K562 (cell line): Measurements from ENCODE around the gene MBD5. TPM values are rescaled to one million over a fixed set of nuclear protein-coding genes. Genes with fewer than 3 reads are reported as not detected.

Source experiments
- ATAC-seq: fragments of 200-7000 bp; cut with Tn5 transposase; 3 replicates; pipeline ENCODE4 v1.9.1; 2020; ENCODE audit warnings: moderate library complexity
- BruUV-seq: library from RNA; stranded (reverse); fragments of 400-500 nt; replicated peaks from 2 replicates; lab custom pipeline; 2021; lab: Mats Ljungman, UMichigan
- CTCF ChIA-PET: fragments of 300-600 bp; formaldehyde crosslinking; extraction: SDS; loops from one replicate; lab custom pipeline; 2021; ENCODE audit warnings: low intra/inter-chr PET ratio; lab: Yijun Ruan, JAX
- POLR2A ChIA-PET: fragments of 300-600, 350-650 bp; sonication (Branson Sonifier 250); formaldehyde crosslinking; extraction: SDS; loops from one replicate; lab custom pipeline; 2021; ENCODE audit warnings: antibody characterized with exemption, inconsistent platforms; lab: Yijun Ruan, JAX
- DNase-seq, 4 experiments: peaks; one replicate each; pipeline versions ENCODE4 v3.0.0 to v3.0.0-alpha.2; 2011 to 2018; ENCODE audit warnings: low spot score in 3 of 4, mixed read lengths in 3 of 4; ENCODE audit errors: extremely low read depth in 1 of 4
- FAIRE-seq: peaks from 2 replicates; lab custom pipeline; 2011; peaks lifted over from hg19 to GRCh38; lab: Jason Lieb, UNC
- H2AFZ ChIP-seq: 2 replicates; pipeline ENCODE4 v1.6.0; 2011; ENCODE audit warnings: low read depth, low read length, control low read depth, inconsistent platforms
- H3K27ac ChIP-seq: fragments of 200-600 bp; 3 replicates; pipeline ENCODE4 v1.8.0; 2011; ENCODE audit warnings: low read depth, mild to moderate bottlenecking, control low read depth, inconsistent platforms, low read length, moderate library complexity, mixed read lengths; ENCODE audit errors: extremely low read depth
- H3K27me3 ChIP-seq, 2 experiments: fragments of 300-600 bp in 1 of 2; 2 replicates in 1 of 2; 3 replicates in 1 of 2; pipeline versions ENCODE4 v1.6.0 to v1.8.0; 2011; ENCODE audit warnings: inconsistent platforms in 2 of 2, low read length in 2 of 2, mild to moderate bottlenecking in 1 of 2, mixed read lengths in 1 of 2, moderate library complexity in 1 of 2; ENCODE audit not compliant: control insufficient read depth in 2 of 2, insufficient read depth in 2 of 2
- H3K36me3 ChIP-seq: fragments of 300-600 bp; 3 replicates; pipeline ENCODE4 v1.8.0; 2011; ENCODE audit warnings: mild to moderate bottlenecking, low read length, inconsistent platforms; ENCODE audit not compliant: control insufficient read depth, insufficient read depth
- H3K4me1 ChIP-seq, 2 experiments: fragments of 200-600 bp in 1 of 2; replicated peaks in 1 of 2; 2 replicates in 1 of 2; 3 replicates in 1 of 2; pipeline versions ENCODE4 v1.5.1 to v1.8.0; 2011; ENCODE audit warnings: inconsistent platforms in 2 of 2, low read length in 2 of 2, mild to moderate bottlenecking in 1 of 2, mixed read lengths in 1 of 2, moderate library complexity in 1 of 2; ENCODE audit not compliant: control insufficient read depth in 2 of 2, insufficient read depth in 2 of 2
- H3K4me2 ChIP-seq: 2 replicates; pipeline ENCODE4 v1.6.1; 2011; ENCODE audit warnings: low read length, control low read depth, inconsistent platforms, mixed read lengths; ENCODE audit not compliant: insufficient read depth
- H3K4me3 ChIP-seq: fragments of 200-600 bp; sonication (generic), shearing (Covaris generic); 2 replicates; pipeline ENCODE4 v1.5.1; 2016; ENCODE audit warnings: control low read depth, inconsistent platforms
- H3K79me2 ChIP-seq: fragments of 200-600 bp; 3 replicates; pipeline ENCODE4 v1.8.0; 2011; ENCODE audit warnings: low read length, inconsistent platforms; ENCODE audit not compliant: control insufficient read depth, insufficient read depth
- H3K9ac ChIP-seq, 2 experiments: 2 replicates each; pipeline versions ENCODE4 v1.6.0 to v1.6.1; 2011; ENCODE audit warnings: low read depth in 2 of 2, low read length in 2 of 2, control low read depth in 1 of 2, inconsistent platforms in 1 of 2, mild to moderate bottlenecking in 1 of 2, mixed read lengths in 1 of 2; ENCODE audit not compliant: insufficient read depth in 1 of 2
- H3K9me1 ChIP-seq: one replicate; pipeline ENCODE4 v1.6.0; 2011; ENCODE audit warnings: inconsistent platforms, mild to moderate bottlenecking, low read length, moderate library complexity; ENCODE audit not compliant: control insufficient read depth, insufficient read depth
- H3K9me3 ChIP-seq: replicated peaks from 2 replicates; pipeline ENCODE4 v1.5.1; 2011; ENCODE audit warnings: low read depth, low read length, inconsistent platforms; ENCODE audit not compliant: control insufficient read depth, insufficient read depth
- H4K20me1 ChIP-seq: replicated peaks from 2 replicates; pipeline ENCODE4 v1.6.1; 2011; ENCODE audit warnings: low read length, inconsistent platforms, mixed read lengths; ENCODE audit not compliant: control insufficient read depth, insufficient read depth
- ATF7 ChIP-seq: fragments of 450-650 bp; IDR thresholded peaks from 2 replicates; pipeline ENCODE4 v1.7.1; 2014; ENCODE audit warnings: mild to moderate bottlenecking, moderate library complexity
- BCOR ChIP-seq: fragments of 450-650 bp; IDR thresholded peaks from 2 replicates; pipeline ENCODE4 v1.6.1; 2016
- DPF2 ChIP-seq: fragments of 450-650 bp; IDR thresholded peaks from 2 replicates; pipeline ENCODE4 v1.6.1; 2016
- ELF4 ChIP-seq: fragments of 450-650 bp; formaldehyde crosslinking; IDR thresholded peaks from 2 replicates; pipeline ENCODE4 v1.4.0; 2022; ENCODE audit warnings: missing genetic modification characterization
- HDAC3 ChIP-seq: fragments of 450-650 bp; IDR thresholded peaks from 2 replicates; pipeline ENCODE4 v1.6.1; 2018; ENCODE audit warnings: borderline replicate concordance, mild to moderate bottlenecking, moderate library complexity; ENCODE audit not compliant: partially characterized antibody
- HLTF ChIP-seq: fragments of 450-650 bp; IDR thresholded peaks from 2 replicates; pipeline ENCODE4 v1.6.1; 2016
- NONO ChIP-seq, 2 experiments: fragments of 200-400 bp in 1 of 2; fragments of 450-650 bp in 1 of 2; formaldehyde crosslinking in 1 of 2; IDR thresholded peaks; 2 replicates each; pipeline ENCODE4 v1.6.1; 2017; ENCODE audit warnings: low read depth in 2 of 2, mild to moderate bottlenecking in 2 of 2, moderate library complexity in 2 of 2, low read length in 1 of 2
- POLR3G ChIP-seq: IDR thresholded peaks from 2 replicates; pipeline ENCODE4 v1.6.1; 2011; ENCODE audit not compliant: insufficient read length, insufficient replicate concordance; ENCODE audit errors: extremely low read depth
- PYGO2 ChIP-seq: fragments of 450-650 bp; IDR thresholded peaks from 2 replicates; pipeline ENCODE4 v1.6.1; 2016; ENCODE audit warnings: mild to moderate bottlenecking, missing genetic modification characterization, moderate library complexity, missing compliant biosample characterization
- SMARCE1 ChIP-seq: fragments of 450-650 bp; IDR thresholded peaks from 2 replicates; pipeline ENCODE4 v1.7.1; 2016; ENCODE audit warnings: mild to moderate bottlenecking
- ZBTB1 ChIP-seq: sonication (generic); formaldehyde crosslinking; IDR thresholded peaks from 2 replicates; pipeline ENCODE4 v1.8.1; 2023; ENCODE audit warnings: missing genetic modification reagents, low read depth, mild to moderate bottlenecking, borderline replicate concordance
- ZNF239 ChIP-seq: fragments of 250-450 bp; sonication (Bioruptor Pico); IDR thresholded peaks from 2 replicates; pipeline ENCODE4 v1.4.0; 2020; ENCODE audit warnings: mild to moderate bottlenecking
- ZNF668 ChIP-seq: fragments of 250-450 bp; sonication (Bioruptor Pico); IDR thresholded peaks from 2 replicates; pipeline ENCODE4 v1.8.0; 2022; ENCODE audit warnings: mild to moderate bottlenecking, inconsistent platforms
- WGBS: fragments of 100-300 bp; shearing (Covaris generic); methylation state at CpG from one replicate; pipeline ENCODE4 v1.1.6; 2016; ENCODE audit warnings: low coverage, mixed read lengths; ENCODE audit not compliant: insufficient coverage; ENCODE audit errors: missing lambda C conversion rate; 5-methylcytosine and 5-hydroxymethylcytosine counted together
- in situ Hi-C: fragments of 300-500 bp; cut with MboI; formaldehyde crosslinking; loops from 4 replicates; pipeline ENCODE4 v1.15.0; 2018; ENCODE audit warnings: inconsistent platforms, mixed read lengths
- intact Hi-C: fragments of 100-400 bp; cut with micrococcal nuclease; formaldehyde crosslinking; loops from 2 replicates; pipeline ENCODE4 v1.14.2; 2022
- polyA plus RNA-seq, 8 experiments: library from polyadenylated mRNA; depleted of rRNA in 4 of 8; stranded (reverse) in 5 of 8; unstranded in 3 of 8; fragments of >200 nt; fragmentation: Nextera tagmentation in 2 of 8; fragmentation: Illumina TruSeq in 1 of 8; extraction: Ambion mirVana in 2 of 8; extraction: Trizol in 1 of 8; gene quantifications; 2 replicates each; pipeline versions ENCODE4 v1.2.1 to v1.2.3, GENCODE V29; 2011 to 2014; ENCODE audit warnings: inconsistent platforms in 1 of 8, missing spikeins in 1 of 8
- total RNA-seq, 7 experiments: library from RNA; depleted of rRNA in 6 of 7; stranded (reverse); fragments of >200 nt in 6 of 7; fragmentation: Illumina TruSeq in 2 of 7; extraction: Trizol in 2 of 7; gene quantifications; 2 replicates each; pipeline versions ENCODE4 v1.2.1 to v1.2.3, GENCODE V29; 2011 to 2021; ENCODE audit warnings: low replicate concordance in 1 of 7
- TF ChIP-seq, protein P1 (sequence below): fragments of 250-450 bp; sonication (Bioruptor Pico); IDR thresholded peaks from 2 replicates; pipeline ENCODE4 v1.5.0; 2021; ENCODE audit warnings: mild to moderate bottlenecking, moderate library complexity

Gene MBD5
- total and polyA plus RNA-seq, 9 of the 15 experiments (the other 6 are each of a cell fraction or from before 2014, with no cell fraction given) = 3.4 to 14.5 (median 9.0) TPM

DNA sequence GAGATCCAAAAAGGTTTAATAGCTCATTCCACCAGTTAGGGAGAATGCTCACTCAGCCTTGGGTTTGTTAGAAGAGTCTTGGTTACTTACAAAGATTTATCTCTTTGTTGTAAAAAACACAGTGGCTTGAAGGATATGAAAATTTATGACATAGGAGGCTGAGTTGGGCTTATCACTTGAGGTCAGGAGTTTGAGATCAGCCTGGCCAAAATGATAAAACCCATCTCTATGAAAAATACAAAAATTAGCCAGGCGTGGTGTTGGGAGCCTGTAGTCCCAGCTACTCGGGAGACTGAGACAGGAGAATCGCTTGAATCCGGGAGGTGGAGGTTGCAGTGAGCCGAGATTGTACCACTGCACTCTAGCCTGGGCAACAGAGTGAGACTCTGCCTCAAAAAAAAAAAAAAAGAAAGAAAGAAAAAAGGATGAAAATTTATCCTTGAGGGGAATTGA is 522.2 kb downstream of the MBD5 start (continued):
- TF ChIP-seq NONO (IDR thresholded peaks at IDR 0.05; ENCODE audit: low read depth in 2 of 2, low read length in 1 of 2) (0 out of 4 replicates have a peak, but pooled peaks of 1 of the 2 experiments have one; percentile 41), ATF7 (peak; percentile 69), HLTF (peak; percentile 75; the same call in 1 of the 2 replicates), ZNF239 (CRISPR knock-in tag) (0 out of 2 replicates have a peak, but pooled peaks have one; percentile 42), PYGO2 (peak; percentile 79), BCOR (peak; percentile 71), SMARCE1 (peak; percentile 94), DPF2 (peak; percentile 95), ELF4 (CRISPR knock-in tag) (peak; percentile 43; the same call in 1 of the 2 replicates), HDAC3 (peak; percentile 75), ZNF668 (CRISPR knock-in tag) (0 out of 2 replicates have a peak, but pooled peaks have one; percentile 58)

DNA sequence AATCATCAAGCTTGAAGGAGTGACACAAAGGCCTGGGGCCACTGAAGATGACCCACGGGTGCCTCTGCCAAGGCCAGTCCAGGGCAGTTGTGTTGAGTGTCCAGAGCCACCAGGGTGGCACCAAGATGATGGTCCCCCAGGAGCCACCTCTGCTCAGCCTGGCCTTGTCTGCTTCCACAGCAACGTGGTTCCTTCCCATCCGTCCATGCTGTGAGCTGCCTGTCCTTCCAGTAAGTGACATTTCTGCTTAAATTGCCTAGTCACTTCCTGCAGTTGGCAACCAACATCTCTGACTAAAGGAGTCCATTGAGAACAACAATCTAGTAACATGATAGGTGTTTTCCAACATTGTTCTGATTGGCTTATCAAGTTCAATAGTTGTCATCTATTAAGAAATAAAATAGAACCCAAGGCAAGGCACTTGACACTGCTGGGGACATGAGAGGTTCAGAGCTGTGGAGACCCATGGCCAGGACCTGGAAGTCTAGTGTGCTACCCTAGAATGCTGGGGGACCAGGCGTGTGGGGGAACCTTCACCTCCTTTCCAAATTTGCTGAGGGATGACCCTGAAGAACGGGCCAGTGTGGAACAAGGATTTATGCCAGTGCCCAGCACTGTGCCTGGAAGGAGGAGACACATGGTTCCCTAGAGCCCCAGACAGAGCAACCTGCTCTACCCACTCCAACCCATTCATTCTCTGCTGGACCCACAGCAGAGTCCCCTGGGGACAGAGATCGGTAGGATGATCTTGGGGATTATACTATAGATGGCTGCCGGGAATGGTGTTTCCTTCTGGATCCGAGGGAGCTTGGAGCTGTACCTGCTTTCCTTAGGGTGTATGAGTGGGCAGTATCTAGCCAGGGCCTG is 524.7 kb downstream of the MBD5 start:
- peaks cover 3% of the 10 kb centered on the region; the same call in 1 of the 2 replicates for H4K20me1 ChIP-seq
- intact Hi-C loops = no loop called here
- in situ Hi-C loops = no loop called here
- H3K79me2 ChIP-seq = no peaks in the 10 kb centered on the region
- H3K4me1 ChIP-seq = peaks cover 5 to 27% of the 10 kb centered on the region in 2 experiments; a peak in 4 of 5 replicates
- no peak overlapping the region for H3K4me2 ChIP-seq
- peaks cover 0 to 9% of the 10 kb centered on the region in 2 experiments; a peak in 2 of 5 replicates for H3K27me3 ChIP-seq
- no TSS peak for BruUV-seq
- CTCF ChIA-PET = no interaction called here
- ATAC-seq (0 out of 3 replicates have a peak, but pooled peaks have one; percentile 19), DNase-seq (no peak), FAIRE-seq (peak; percentile 42)
- no peak overlapping the region for H3K27ac ChIP-seq
- WGBS = 44% methylated on average over 8 of the region's 8 CpGs
- no peaks in the 10 kb centered on the region for H3K9me1 ChIP-seq
- H3K9me3 ChIP-seq = no peaks in the 10 kb centered on the region
- no peak overlapping the region for H3K9ac ChIP-seq
- no peaks in the 10 kb centered on the region for H3K36me3 ChIP-seq
- H3K4me3 ChIP-seq = no peak overlapping the region
- POLR2A ChIA-PET = interaction anchor here (0.7 kb wide), 1 partner anchor 175 kb away, joined by 3 read pairs; no protein-coding TSS in a partner anchor
- H2AFZ ChIP-seq = peak overlapping the region; percentile 56; the same call in 1 of the 2 replicates
- TF ChIP-seq, protein P1, sequence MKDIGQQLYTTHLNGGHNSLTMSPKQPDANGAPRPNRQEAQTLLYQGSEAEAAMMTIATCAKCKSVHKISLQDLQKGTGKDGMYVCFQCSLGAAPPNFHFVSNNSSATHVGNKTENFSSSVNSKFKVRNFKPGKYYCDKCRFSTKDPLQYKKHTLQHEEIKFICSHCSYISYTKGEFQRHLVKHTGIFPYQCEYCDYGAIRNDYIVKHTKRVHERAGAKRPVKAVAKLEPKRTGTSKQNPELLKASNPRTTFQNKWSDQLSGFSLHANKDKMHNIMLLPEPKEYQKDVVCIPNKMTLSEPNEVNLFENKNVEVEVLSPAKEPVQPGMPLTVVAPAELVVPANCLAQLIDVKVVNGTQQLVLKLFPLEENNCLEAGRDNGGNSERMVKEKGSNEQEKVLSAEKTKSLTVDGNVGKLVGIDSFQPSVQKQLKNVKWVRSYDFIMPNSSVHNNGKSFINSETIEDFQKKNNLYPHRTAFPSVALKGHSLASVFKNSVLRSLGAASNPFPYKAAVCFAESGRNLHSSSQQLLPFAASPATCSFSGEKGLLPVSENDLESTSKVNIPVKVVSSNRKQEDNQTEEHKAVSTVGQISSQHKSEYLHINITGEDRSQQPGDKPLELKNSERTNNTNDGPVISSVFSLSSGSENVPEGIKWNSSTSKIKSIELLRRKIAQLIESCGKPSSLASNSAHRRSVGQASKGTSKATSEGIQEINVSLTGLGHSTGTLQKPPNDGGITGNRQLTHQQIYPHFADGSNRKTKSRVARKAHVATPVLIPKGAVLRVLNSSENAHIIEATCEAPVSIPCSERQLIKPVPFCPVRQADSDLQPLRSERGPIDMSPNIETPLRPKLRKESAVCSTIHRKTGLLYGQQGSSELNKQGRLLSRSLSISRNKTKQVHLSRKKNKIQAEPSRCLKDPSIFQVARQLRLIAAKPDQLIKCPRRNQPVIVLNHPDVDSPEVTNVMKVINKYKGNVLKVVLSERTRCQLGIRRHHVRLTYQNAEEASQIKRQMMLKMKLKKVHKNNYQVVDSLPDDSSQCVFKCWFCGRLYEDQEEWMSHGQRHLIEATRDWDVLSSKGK = no peak
- TF ChIP-seq POLR3G = no peak
- TF ChIP-seq ZBTB1 (CRISPR knock-in tag) = no peak
